Measurements from ENCODE around the gene BCL11B.

The BCL11B gene

GRCh38 chr14:99136047-99136400 is 136.0 kb downstream of the BCL11B start:
- DNase-seq (ENCODE audit: low spot score): no peak

GRCh38 chr14:99134516-99135046 is 137.4 kb downstream of the BCL11B start:
- DNase-seq (ENCODE audit: low spot score): no peak

- DNase-seq (ENCODE audit: low spot score): no peak
Measured at GRCh38 chr14:99133636-99134515, 138.1 kb downstream of the BCL11B start.

GRCh38 chr14:99132821-99133635 is 139.0 kb downstream of the BCL11B start:
- DNase-seq (ENCODE audit: low spot score): no peak

GRCh38 chr14:99131632-99132271 is 140.2 kb downstream of the BCL11B start:
- DNase-seq (ENCODE audit: low spot score): no peak

GRCh38 chr14:99129998-99130397 is 142.0 kb downstream of the BCL11B start:
- no peak for DNase-seq (ENCODE audit: low spot score)

GRCh38 chr14:99129211-99129696 is 142.7 kb downstream of the BCL11B start:
- DNase-seq (ENCODE audit: low spot score): no peak

GRCh38 chr14:99128185-99128584 is 143.8 kb downstream of the BCL11B start:
- no peak for DNase-seq (ENCODE audit: low spot score)

- DNase-seq (ENCODE audit: low spot score): no peak
Measured at GRCh38 chr14:99127651-99128167, 144.3 kb downstream of the BCL11B start.

- no peak for DNase-seq (ENCODE audit: low spot score)
Measured at GRCh38 chr14:99125616-99126431, 146.2 kb downstream of the BCL11B start.

GRCh38 chr14:99125113-99125512 is 146.9 kb downstream of the BCL11B start:
- no peak for DNase-seq (ENCODE audit: low spot score)

- no peak for DNase-seq (ENCODE audit: low spot score)
Measured at GRCh38 chr14:99124482-99125105, 147.4 kb downstream of the BCL11B start.

GRCh38 chr14:99123208-99123870 is 148.7 kb downstream of the BCL11B start:
- no peak for DNase-seq (ENCODE audit: low spot score)

GRCh38 chr14:99122521-99123125 is 149.4 kb downstream of the BCL11B start:
- DNase-seq (ENCODE audit: low spot score): no peak

GRCh38 chr14:99121319-99121875 is 150.6 kb downstream of the BCL11B start:
- no peak for DNase-seq (ENCODE audit: low spot score)

- no peak for DNase-seq (ENCODE audit: low spot score)
Measured at GRCh38 chr14:99120526-99121318, 151.3 kb downstream of the BCL11B start.

- no peak for DNase-seq (ENCODE audit: low spot score)
Measured at GRCh38 chr14:99119554-99120525, 152.2 kb downstream of the BCL11B start.
